Stimulated activated CD4-positive, alpha-beta T cell treated with anti-CD3 and anti-CD28 coated beads, Interleukin-15, amount 100 ng/mL, for 24 hours (primary cell): Measurements from ENCODE around the gene XRN2.

Experiments
- DNase-seq: peaks from one replicate; pipeline ENCODE4 v3.0.0-alpha.2; 2020

Gene XRN2

DNA sequence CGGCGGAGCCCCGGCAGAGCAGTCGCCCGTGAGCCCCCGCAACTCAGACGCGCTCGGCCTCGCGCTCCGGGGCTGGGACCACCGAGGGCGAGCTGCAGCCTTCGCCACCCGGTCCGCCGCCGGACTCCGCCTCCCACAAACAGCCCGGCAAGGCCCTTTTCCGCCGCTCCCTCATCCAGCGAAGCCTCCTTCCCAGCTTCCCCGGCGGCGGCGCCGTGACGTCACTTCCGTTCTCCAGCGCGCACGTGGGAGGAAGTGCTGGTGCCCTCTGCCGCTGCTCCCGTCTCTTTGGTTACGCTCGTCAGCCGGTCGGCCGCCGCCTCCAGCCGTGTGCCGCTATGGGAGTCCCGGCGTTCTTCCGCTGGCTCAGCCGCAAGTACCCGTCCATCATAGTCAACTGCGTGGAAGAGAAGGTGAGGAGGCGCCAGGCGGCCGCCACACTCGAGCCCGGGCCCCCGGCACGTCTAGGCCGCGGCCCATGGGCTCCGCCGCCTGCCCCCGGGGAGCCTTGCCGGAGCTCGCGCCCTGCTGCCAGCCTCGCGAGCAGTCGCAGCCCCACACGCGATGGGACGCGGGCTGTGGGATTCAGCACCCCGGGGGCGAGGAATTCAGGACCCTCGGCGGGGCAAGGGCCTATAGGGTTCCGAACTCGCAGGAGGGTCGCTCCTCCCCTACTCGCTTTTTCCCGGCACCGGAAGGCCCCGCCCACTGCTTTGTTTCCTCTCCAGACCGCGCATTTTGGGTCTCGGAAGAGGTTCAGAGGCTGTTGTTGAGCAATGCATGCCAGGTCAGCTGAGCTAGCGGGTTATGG lies at the start of gene XRN2:
Gene XRN2, plus strand, starts transcription at position 271 of the 811 bp plus-strand sequence. Its CDS starts 68 bp downstream, at position 339.
- DNase-seq: peak; percentile 97

- no peak for DNase-seq
Observed at GRCh38 chr20:21257192-21257591, 45.9 kb upstream of the XRN2 start.

DNA sequence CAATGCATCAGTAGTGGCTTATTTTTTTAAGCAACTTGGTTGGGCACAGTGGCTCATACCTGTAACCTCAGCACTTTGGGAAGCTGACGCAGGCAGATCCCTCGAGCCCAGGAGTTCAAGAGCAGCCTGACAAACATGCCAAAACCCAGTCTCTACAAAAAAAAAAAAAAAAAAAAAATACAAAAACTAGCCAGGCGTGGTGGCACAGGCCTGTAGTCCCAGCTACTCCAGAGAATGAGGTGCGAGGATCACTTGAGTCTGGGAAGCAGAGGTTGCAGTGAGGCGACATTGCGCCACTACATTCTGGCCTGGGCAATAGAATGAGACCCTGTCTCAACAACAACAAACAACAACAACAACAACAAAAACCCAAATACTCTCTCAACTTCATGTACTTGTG lies 44.7 kb upstream of the XRN2 start:
- DNase-seq: no peak

- DNase-seq: no peak
Observed at GRCh38 chr20:21259346-21259745, 43.8 kb upstream of the XRN2 start.

GRCh38 chr20:21262812-21263211 lies 40.3 kb upstream of the XRN2 start:
- DNase-seq: no peak

- DNase-seq: no peak
Observed at GRCh38 chr20:21265261-21266190, 37.6 kb upstream of the XRN2 start.

GRCh38 chr20:21266191-21266536 lies 37.0 kb upstream of the XRN2 start:
- DNase-seq: no peak

GRCh38 chr20:21269772-21270171 lies 33.4 kb upstream of the XRN2 start:
- no peak for DNase-seq

DNA sequence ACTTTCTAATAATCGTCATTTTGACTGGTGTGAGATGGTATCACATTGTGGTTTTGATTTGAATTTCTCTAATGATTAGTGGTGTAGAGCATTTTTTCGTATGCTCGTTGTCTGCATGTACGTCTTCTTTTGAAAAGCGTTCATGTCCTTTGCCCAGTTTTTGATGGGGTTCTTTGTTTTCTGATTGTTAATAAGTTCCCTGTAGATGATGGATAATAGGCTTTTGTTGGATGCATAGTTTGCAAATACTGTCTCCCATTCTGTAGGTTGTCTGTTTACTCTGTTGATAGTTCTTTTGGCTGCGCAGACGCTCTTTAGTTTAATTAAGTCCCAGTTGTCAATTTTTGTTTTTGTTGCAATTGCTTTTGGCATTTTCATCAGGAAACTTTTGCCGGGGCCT lies 32.3 kb upstream of the XRN2 start:
- no peak for DNase-seq

DNA sequence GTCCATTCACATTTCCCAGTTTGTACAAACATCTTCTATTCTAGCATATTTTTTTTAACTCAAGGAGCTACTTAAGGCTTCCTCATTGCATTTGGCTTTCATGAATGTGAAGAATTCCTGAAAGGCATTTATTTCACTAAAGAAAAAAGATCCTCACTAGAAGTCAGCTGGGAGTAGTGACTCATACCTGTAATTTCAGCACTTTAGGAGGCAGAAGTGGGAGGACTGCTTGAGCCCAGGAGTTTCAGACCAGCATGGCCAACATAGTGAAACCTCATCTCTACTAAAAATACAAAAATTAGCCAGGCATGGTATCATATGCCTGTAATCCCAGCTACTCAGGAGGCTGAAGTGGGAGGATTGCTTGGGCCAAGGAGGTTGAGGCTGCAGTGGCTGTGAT lies 30.9 kb upstream of the XRN2 start:
- DNase-seq: no peak

DNA sequence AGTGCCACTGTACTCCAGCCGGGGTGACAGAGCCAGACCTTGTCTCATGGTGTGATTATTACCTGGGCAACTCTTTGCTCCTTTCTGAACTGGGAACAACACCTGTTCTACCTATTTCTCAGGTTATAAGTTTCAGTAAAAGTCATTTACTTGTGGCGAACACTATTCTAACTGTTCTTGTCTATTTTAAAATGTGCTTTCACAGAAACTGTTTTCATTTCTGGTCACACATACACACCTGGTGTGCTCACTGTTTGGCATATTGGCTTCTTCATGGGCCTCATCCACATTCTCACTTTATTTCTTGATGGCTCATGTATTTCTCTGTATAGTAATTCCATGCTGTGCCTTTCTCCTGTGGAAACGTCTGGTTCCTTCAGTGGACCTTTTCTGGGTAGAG lies 30.5 kb upstream of the XRN2 start:
- no peak for DNase-seq

- DNase-seq: no peak
Observed at GRCh38 chr20:21273755-21274386, 29.3 kb upstream of the XRN2 start.

GRCh38 chr20:21278829-21279228 lies 24.3 kb upstream of the XRN2 start:
- no peak for DNase-seq

DNA sequence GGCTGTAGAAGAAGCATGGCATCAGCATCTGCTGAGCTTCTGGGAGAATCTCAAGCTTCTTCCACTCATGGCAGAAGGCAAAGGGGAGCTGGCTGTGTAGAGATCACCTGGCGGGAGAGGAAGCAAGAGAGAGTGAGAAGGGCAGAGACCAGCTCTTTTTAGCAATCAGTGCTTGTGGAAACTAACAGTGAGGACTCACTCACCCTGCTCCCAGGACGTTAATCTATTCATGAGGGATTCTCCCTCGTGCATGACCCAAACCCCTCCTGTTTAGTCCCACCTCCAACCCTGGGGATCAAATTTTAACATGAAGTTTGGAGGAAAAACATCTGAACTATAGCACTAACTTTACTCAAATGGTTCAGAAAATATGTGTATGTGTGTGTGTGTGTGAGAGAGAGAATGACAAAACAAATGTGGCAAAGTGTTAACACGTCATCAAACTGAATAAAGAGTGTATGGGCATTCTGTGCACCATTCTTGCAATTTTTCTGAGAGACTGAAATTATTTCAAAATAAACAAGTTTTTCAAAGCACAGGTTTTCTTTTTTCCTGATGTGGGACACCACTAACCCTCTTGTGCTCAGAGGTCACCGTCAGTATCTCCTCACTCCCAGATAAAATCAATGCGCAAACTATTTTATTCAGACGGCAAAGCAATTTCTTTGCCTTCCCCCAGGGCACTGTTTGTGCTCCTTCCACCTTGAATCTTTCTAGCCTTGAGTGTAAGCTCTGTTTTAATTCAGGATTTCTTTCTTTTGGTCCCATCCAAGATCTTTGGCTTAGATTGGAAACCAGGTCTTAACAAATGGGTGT lies 23.2 kb upstream of the XRN2 start:
- no peak for DNase-seq

GRCh38 chr20:21280522-21281016 lies 22.6 kb upstream of the XRN2 start:
- peak; percentile 13 for DNase-seq

DNA sequence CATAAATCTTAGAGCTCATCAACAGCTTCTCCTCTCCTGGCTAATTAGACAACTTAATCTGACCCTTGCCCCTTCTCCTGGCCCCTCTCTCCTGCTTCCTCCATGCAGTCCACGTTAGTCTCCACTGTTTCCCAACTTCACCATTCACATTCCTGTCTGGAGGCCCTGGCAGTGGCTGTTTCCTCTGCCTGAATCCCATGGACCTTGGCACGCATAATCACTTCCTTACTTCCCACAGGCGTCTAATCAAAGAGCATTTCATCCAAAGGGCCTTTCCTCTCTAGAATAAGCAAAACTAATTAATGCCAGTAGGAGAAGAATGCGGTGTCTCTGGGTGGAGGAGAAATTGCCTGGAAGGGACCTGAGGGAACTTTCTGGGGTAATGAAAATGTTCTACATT lies 16.4 kb upstream of the XRN2 start:
- no peak for DNase-seq

DNA sequence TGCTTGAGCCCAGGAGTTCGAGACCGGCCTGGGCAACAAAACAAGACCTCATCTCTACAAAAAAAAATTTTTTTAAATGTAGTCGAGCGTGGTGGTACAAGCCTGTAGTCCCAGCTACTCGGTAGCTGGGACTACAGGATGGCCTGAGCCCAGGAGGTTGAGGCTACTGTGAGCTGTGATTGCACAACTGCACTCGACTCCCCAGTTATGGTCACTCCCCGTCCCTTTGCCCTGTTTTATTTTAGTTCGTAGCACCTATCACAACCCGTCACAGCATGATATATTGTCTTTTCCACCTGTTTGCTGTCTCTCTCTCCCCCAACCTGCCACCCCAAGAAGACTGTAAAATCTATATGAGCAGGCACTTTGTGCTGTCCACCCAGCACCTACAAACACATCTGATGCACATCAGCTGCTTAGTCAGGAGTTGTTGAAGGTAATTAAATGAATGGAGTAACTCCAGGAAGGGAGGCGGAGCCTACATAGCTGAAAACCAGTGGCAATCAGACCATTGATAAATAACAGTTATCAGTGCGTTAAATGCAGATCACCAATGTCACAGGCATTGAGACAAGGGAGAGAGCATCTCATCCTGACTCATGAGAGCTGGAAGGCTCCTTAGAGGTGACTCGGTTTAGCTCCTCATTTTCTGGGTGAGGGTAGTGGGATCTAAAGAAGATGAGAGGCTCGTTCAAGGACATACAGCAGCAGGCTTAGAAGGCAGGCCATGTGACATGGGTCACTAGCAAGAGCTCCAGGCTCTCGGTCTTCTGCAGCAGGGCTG lies 14.4 kb upstream of the XRN2 start:
- DNase-seq: no peak

DNA sequence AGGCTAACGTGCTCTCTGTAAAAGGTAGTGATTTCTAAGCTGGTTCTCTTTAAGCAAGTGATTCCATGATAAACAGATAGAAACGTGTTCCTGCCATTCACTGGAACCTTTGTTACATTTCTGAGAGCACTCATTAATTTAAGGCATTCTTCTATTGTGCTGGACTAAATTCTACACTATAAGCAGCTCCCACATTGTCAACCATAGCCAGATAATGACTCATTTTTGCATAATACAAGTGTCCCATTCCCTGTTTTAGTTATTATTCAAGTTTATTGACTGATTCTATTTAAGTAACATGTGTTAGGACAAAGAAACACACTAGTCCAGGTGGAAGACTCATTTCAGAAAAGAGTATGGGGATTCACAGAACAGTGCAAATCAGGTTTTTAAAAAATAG lies 13.5 kb upstream of the XRN2 start:
- no peak for DNase-seq

DNA sequence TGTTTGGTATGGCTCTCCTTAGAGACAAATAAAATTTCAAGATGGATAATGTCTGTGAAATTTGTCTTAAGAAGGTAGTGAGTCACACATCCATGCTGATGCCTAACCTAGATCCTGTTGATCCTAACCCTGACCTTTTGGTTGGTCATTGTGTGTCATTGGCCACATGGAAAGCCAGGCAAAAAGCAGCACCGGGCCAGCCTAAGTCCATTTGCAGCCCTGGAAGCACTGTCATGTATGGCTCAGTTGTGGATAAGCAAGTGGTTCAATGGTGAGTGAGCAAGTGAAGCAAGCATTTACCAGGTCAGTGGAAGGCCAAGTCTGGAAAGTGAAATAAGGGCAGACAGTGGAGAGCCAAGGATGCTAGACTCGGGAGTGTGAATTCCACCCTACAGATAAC lies 12.1 kb upstream of the XRN2 start:
- DNase-seq: no peak

DNA sequence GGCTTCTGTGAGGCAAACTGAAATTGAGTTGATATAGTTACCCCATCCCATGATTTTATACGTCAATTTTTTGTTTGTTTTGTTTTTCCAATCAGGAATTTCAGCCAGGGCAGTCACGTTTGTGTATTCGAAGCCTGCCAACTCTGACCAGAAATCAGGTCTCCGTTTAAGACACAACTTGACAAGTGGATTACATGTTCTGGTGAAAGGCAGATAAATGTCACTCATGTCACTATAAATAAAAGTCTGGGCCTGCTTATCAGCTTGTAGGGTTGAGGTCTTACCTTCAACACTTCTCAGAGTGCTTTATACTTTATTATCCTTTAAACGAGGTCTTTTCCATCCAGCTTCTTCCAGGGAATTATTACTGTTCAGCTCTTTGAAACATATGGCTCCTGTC lies 8.4 kb upstream of the XRN2 start:
- DNase-seq: no peak

DNA sequence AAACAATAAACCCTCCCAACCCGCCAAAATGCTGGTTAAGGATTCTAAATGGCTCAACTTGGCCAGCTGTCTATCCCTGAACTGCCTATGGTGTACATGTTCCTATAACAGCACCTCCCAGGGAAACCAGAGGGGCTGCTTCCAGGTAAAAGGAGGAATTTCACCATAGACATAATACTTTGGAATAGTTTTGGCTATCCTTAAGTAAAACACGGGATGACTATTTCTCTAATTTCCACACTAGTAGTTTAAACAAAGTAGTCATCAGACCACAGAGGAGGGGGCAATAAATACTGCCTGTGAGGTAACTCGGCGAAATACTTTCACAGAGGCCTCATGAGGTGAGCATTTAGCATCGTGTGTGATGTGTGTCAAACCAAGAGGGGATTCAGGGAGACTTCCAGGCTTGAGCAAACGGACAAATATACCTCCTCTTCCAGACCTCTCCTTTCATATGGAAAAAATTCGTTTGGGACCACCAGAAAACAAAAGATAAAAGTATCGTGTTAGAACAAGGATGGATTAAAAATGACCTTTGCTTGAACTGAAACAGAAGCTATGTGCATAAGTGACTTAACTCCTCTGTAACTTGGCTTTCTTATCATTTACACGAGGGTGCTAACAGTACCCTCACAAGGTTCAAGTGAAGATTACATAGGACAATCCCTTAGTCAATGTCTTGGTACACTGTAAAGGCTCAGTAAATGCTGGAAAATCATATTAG lies 1.0 kb upstream of the XRN2 start:
- DNase-seq: no peak
